SK-N-SH (cell line): Measurements from ENCODE around the gene IPO8. TPM values are rescaled to one million over a fixed set of nuclear protein-coding genes. Genes with fewer than 3 reads are reported as not detected.

Experiments
- CTCF ChIA-PET: fragments of 300-600, 350-600 bp; formaldehyde crosslinking; extraction: SDS; loops from one replicate; lab custom pipeline; 2021; lab: Yijun Ruan, JAX
- POLR2A ChIA-PET: fragments of 350-600 bp; sonication (Branson Sonifier 250); formaldehyde crosslinking; extraction: SDS; loops from one replicate; lab custom pipeline; 2020; ENCODE audit warnings: antibody characterized with exemption, inconsistent platforms; lab: Yijun Ruan, JAX
- DNase-seq: peaks from one replicate; pipeline ENCODE4 v3.0.0; 2012
- H2AFZ ChIP-seq: fragments of 200-600 bp; sonication (generic); 2 replicates; pipeline ENCODE4 v1.8.1; 2016; ENCODE audit warnings: antibody characterized with exemption, mild to moderate bottlenecking, low read depth
- H3F3A ChIP-seq: fragments of 200-600 bp; sonication (generic); replicated peaks from 2 replicates; pipeline ENCODE3; 2016; ENCODE audit warnings: antibody characterized with exemption, mild to moderate bottlenecking; ENCODE audit not compliant: insufficient read depth
- H3K27ac ChIP-seq, 2 experiments: fragments of 200-500 bp in 1 of 2; fragments of 200-600 bp in 1 of 2; sonication (Bioruptor generic) in 1 of 2; sonication (generic), shearing (Covaris generic) in 1 of 2; 2 replicates each; pipeline versions ENCODE4 v1.5.1 to v1.6.1; 2014 to 2016; ENCODE audit warnings: low read depth in 2 of 2, inconsistent platforms in 1 of 2, low read length in 1 of 2, mild to moderate bottlenecking in 1 of 2, mixed read lengths in 1 of 2
- H3K27me3 ChIP-seq: fragments of 200-600 bp; sonication (generic), shearing (Covaris generic); 2 replicates; pipeline ENCODE4 v1.6.1; 2016; ENCODE audit warnings: mixed run types; ENCODE audit not compliant: insufficient read depth
- H3K36me3 ChIP-seq, 2 experiments: fragments of 200-500 bp in 1 of 2; fragments of 200-600 bp in 1 of 2; sonication (Bioruptor generic) in 1 of 2; sonication (generic) in 1 of 2; replicated peaks in 1 of 2; 2 replicates each; pipeline versions ENCODE3 to v1.5.1; 2014 to 2016; ENCODE audit warnings: low read length in 1 of 2, mild to moderate bottlenecking in 1 of 2; ENCODE audit not compliant: insufficient read depth in 2 of 2, control insufficient read depth in 1 of 2
- H3K4me1 ChIP-seq, 2 experiments: fragments of 200-500 bp in 1 of 2; fragments of 200-600 bp in 1 of 2; sonication (Bioruptor generic) in 1 of 2; sonication (generic), shearing (Covaris generic) in 1 of 2; 2 replicates each; pipeline versions ENCODE4 v1.5.1 to v1.6.1; 2014 to 2016; ENCODE audit warnings: low read depth in 1 of 2, low read length in 1 of 2, mixed run types in 1 of 2; ENCODE audit not compliant: insufficient read depth in 2 of 2, control insufficient read depth in 1 of 2
- H3K4me2 ChIP-seq: fragments of 200-600 bp; sonication (generic), shearing (Covaris generic); 2 replicates; pipeline ENCODE4 v1.6.1; 2017; ENCODE audit warnings: mixed run types
- H3K4me3 ChIP-seq, 2 experiments: fragments of 200-500 bp in 1 of 2; fragments of 200-600 bp in 1 of 2; sonication (Bioruptor generic) in 1 of 2; sonication (generic), shearing (Covaris generic) in 1 of 2; 2 replicates each; pipeline versions ENCODE4 v1.5.1 to v1.8.1; 2014 to 2016; ENCODE audit warnings: low read depth in 2 of 2, inconsistent platforms in 1 of 2, low read length in 1 of 2, mild to moderate bottlenecking in 1 of 2, mixed read lengths in 1 of 2, moderate library complexity in 1 of 2
- H3K79me2 ChIP-seq: fragments of 200-600 bp; sonication (generic); 2 replicates; pipeline ENCODE4 v1.8.1; 2017; ENCODE audit warnings: mild to moderate bottlenecking; ENCODE audit not compliant: insufficient read depth
- H3K9ac ChIP-seq: fragments of 200-600 bp; sonication (generic); 2 replicates; pipeline ENCODE4 v1.6.1; 2017; ENCODE audit warnings: mixed run types
- H3K9me2 ChIP-seq: fragments of 200-600 bp; sonication (generic); 2 replicates; pipeline ENCODE4 v1.6.1; 2017; ENCODE audit warnings: mixed run types
- H3K9me3 ChIP-seq: fragments of 200-600 bp; sonication (generic); 2 replicates; pipeline ENCODE4 v1.6.1; 2017; ENCODE audit warnings: mixed run types, mild to moderate bottlenecking, moderate library complexity
- H4K20me1 ChIP-seq: fragments of 200-600 bp; sonication (generic); 2 replicates; pipeline ENCODE4 v1.6.1; 2017; ENCODE audit warnings: mild to moderate bottlenecking, mixed run types; ENCODE audit not compliant: insufficient read depth
- CHD2 ChIP-seq: fragments of 150-350 bp; IDR thresholded peaks from 2 replicates; pipeline ENCODE4 v1.6.1; 2018; ENCODE audit warnings: low read length; ENCODE audit not compliant: partially characterized antibody
- CTCF ChIP-seq: fragments of 200-600 bp; sonication (generic); IDR thresholded peaks from 2 replicates; pipeline ENCODE4 v1.6.1; 2017; ENCODE audit warnings: antibody characterized with exemption, mild to moderate bottlenecking, moderate library complexity
- EP300 ChIP-seq, 2 experiments: IDR thresholded peaks; 2 replicates each; pipeline versions ENCODE4 v1.4.0 to v1.6.1; 2012; ENCODE audit warnings: borderline replicate concordance in 1 of 2, low read depth in 1 of 2, low read length in 1 of 2
- EZH2phosphoT487 ChIP-seq: fragments of 200-600 bp; sonication (generic); IDR thresholded peaks from 2 replicates; pipeline ENCODE4 v1.6.1; 2017; ENCODE audit warnings: low read depth, mixed run types, mild to moderate bottlenecking, antibody characterized with exemption, moderate library complexity, borderline replicate concordance
- FOXJ3 ChIP-seq: sonication (generic); formaldehyde crosslinking; IDR thresholded peaks from 2 replicates; pipeline ENCODE4 v1.5.1; 2020; ENCODE audit warnings: mild to moderate bottlenecking, missing genetic modification reagents
- JUND ChIP-seq: IDR thresholded peaks from 2 replicates; pipeline ENCODE4 v1.4.0; 2012
- NRF1 ChIP-seq: IDR thresholded peaks from 2 replicates; pipeline ENCODE4 v1.6.1; 2012; ENCODE audit warnings: low read depth, mild to moderate bottlenecking, low read length
- RAD21 ChIP-seq: IDR thresholded peaks from 2 replicates; pipeline ENCODE4 v1.6.1; 2012; ENCODE audit warnings: mild to moderate bottlenecking, low read length
- RFX5 ChIP-seq: IDR thresholded peaks from 2 replicates; pipeline ENCODE4 v1.6.1; 2012; ENCODE audit warnings: mild to moderate bottlenecking, improper control_type of control experiment, low read length
- RXRA ChIP-seq: IDR thresholded peaks from 2 replicates; pipeline ENCODE4 v1.4.0; 2012; ENCODE audit warnings: low read depth, mild to moderate bottlenecking, borderline replicate concordance
- WGBS: methylation state at CpG from one replicate; pipeline ENCODE4 v1.1.6; 2017; ENCODE audit warnings: low lambda C conversion rate; 5-methylcytosine and 5-hydroxymethylcytosine counted together
- polyA plus RNA-seq, 3 experiments: library from polyadenylated mRNA; depleted of rRNA; stranded (reverse); fragments of >200 nt; gene quantifications; 2 replicates each; pipeline ENCODE4 v1.2.3, GENCODE V29; 2012
- TF ChIP-seq, protein P1 (sequence below): fragments of 150-350 bp; IDR thresholded peaks from 2 replicates; pipeline ENCODE4 v1.6.1; 2016; ENCODE audit warnings: mild to moderate bottlenecking, low read depth, low read length
- TF ChIP-seq, protein P2 (sequence below): IDR thresholded peaks from 2 replicates; pipeline ENCODE4 v1.4.0; 2012; ENCODE audit warnings: low read depth, borderline replicate concordance
- TF ChIP-seq, protein P3 (sequence below): IDR thresholded peaks from 2 replicates; pipeline ENCODE4 v1.4.0; 2012; ENCODE audit warnings: low read depth

IPO8 gene
- polyA plus RNA-seq, 1 of the 3 experiments (the other 2 are of a cell fraction) = 5.8 TPM

- no peak for TF ChIP-seq EZH2phosphoT487
- no peak for TF ChIP-seq EP300 (IDR thresholded peaks at IDR 0.05; ENCODE audit: borderline replicate concordance in 1 of 2, low read depth in 1 of 2, low read length in 1 of 2)
Observed at GRCh38 chr12:30585877-30586276, 109.8 kb downstream of the IPO8 start (continued).

- H3K4me2 ChIP-seq = no peak overlapping the region
- no peak for TF ChIP-seq CHD2
- TF ChIP-seq, all 33 proteins: peak for 0
- CTCF ChIA-PET = no interaction called here
Observed at GRCh38 chr12:30582943-30583342, 112.7 kb downstream of the IPO8 start.

GRCh38 chr12:30580344-30580743 is 115.3 kb downstream of the IPO8 start:
- no peak overlapping the region for H3K4me3 ChIP-seq
- no peak overlapping the region for H2AFZ ChIP-seq
- H3K4me1 ChIP-seq = no peaks in the 10 kb centered on the region; a peak in 1 of 4 replicates
- H3K36me3 ChIP-seq = no peaks in the 10 kb centered on the region
- TF ChIP-seq CTCF (no peak), RAD21 (no peak), NRF1 (no peak), CHD2 (no peak), FOXJ3 (CRISPR knock-in tag) (no peak), JUND (no peak), RXRA (no peak), EP300 (IDR thresholded peaks at IDR 0.05; ENCODE audit: borderline replicate concordance in 1 of 2, low read depth in 1 of 2, low read length in 1 of 2) (no peak), RFX5 (no peak)
- TF ChIP-seq, protein P1, sequence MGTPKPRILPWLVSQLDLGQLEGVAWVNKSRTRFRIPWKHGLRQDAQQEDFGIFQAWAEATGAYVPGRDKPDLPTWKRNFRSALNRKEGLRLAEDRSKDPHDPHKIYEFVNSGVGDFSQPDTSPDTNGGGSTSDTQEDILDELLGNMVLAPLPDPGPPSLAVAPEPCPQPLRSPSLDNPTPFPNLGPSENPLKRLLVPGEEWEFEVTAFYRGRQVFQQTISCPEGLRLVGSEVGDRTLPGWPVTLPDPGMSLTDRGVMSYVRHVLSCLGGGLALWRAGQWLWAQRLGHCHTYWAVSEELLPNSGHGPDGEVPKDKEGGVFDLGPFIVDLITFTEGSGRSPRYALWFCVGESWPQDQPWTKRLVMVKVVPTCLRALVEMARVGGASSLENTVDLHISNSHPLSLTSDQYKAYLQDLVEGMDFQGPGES = no peak
- TF ChIP-seq, protein P2, sequence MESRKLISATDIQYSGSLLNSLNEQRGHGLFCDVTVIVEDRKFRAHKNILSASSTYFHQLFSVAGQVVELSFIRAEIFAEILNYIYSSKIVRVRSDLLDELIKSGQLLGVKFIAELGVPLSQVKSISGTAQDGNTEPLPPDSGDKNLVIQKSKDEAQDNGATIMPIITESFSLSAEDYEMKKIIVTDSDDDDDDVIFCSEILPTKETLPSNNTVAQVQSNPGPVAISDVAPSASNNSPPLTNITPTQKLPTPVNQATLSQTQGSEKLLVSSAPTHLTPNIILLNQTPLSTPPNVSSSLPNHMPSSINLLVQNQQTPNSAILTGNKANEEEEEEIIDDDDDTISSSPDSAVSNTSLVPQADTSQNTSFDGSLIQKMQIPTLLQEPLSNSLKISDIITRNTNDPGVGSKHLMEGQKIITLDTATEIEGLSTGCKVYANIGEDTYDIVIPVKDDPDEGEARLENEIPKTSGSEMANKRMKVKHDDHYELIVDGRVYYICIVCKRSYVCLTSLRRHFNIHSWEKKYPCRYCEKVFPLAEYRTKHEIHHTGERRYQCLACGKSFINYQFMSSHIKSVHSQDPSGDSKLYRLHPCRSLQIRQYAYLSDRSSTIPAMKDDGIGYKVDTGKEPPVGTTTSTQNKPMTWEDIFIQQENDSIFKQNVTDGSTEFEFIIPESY = no peak
- TF ChIP-seq, protein P3, sequence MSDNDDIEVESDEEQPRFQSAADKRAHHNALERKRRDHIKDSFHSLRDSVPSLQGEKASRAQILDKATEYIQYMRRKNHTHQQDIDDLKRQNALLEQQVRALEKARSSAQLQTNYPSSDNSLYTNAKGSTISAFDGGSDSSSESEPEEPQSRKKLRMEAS = no peak
- no peaks in the 10 kb centered on the region for H3K79me2 ChIP-seq
- DNase-seq = no peak
- WGBS = 35% methylated on average over 2 of the region's 2 CpGs
- H3K9me3 ChIP-seq = no peaks in the 10 kb centered on the region
- CTCF ChIA-PET = no interaction called here
- H3K9me2 ChIP-seq = no peaks in the 10 kb centered on the region
- no peak overlapping the region for H3K9ac ChIP-seq
- no peak overlapping the region for H3K4me2 ChIP-seq
- H4K20me1 ChIP-seq = no peaks in the 10 kb centered on the region
- H3K27ac ChIP-seq = no peak overlapping the region
- H3F3A ChIP-seq = no peaks in the 10 kb centered on the region
- POLR2A ChIA-PET = no interaction called here
- H3K27me3 ChIP-seq = no peaks in the 10 kb centered on the region

More at GRCh38 chr12:30582943-30583342, 112.7 kb downstream of the IPO8 start:
- DNase-seq = no peak
- Histone ChIP-seq H3F3A (no peaks in the 10 kb centered on the region), H3K79me2 (no peaks in the 10 kb centered on the region), H2AFZ (no peak overlapping the region), H3K4me1 (no peaks in the 10 kb centered on the region; a peak in 1 of 4 replicates), H3K9me2 (no peaks in the 10 kb centered on the region), H3K9ac (no peak overlapping the region), H4K20me1 (no peaks in the 10 kb centered on the region), H3K27me3 (no peaks in the 10 kb centered on the region), H3K27ac (no peak overlapping the region), H3K36me3 (no peaks in the 10 kb centered on the region), H3K9me3 (no peaks in the 10 kb centered on the region), H3K4me3 (no peak overlapping the region)
- POLR2A ChIA-PET = no interaction called here
- 86% methylated on average over 1 of the region's 1 CpG for WGBS
